IPS-NIHi11 (cell line): Measurements from ENCODE around the gene BEAN1.

ENCODE experiments used
- DNase-seq: peaks from one replicate; pipeline ENCODE4 v3.0.0; 2012; ENCODE audit warnings: mixed read lengths, low spot score

BEAN1 gene

GRCh38 chr16:66419527-66419926 lies 7.6 kb upstream of the BEAN1 start:
- DNase-seq = no peak

GRCh38 chr16:66420396-66420795 lies 6.7 kb upstream of the BEAN1 start:
- DNase-seq = no peak

GRCh38 chr16:66421891-66422290 lies 5.2 kb upstream of the BEAN1 start:
- DNase-seq = no peak

GRCh38 chr16:66422366-66422765 lies 4.7 kb upstream of the BEAN1 start:
- DNase-seq = no peak

- DNase-seq = no peak
These were observed 3.9 kb upstream of the BEAN1 start for GRCh38 chr16:66423177-66423576.

GRCh38 chr16:66425651-66426050 lies 1.4 kb upstream of the BEAN1 start:
- no peak for DNase-seq

GRCh38 chr16:66426112-66427035 lies 721 bp upstream of the BEAN1 start:
- peak; percentile 51 for DNase-seq

GRCh38 chr16:66427871-66428681 lies 981 bp downstream of the BEAN1 start:
- peak; percentile 42 for DNase-seq

GRCh38 chr16:66428682-66429251 lies 1.7 kb downstream of the BEAN1 start:
- DNase-seq = peak; percentile 52

GRCh38 chr16:66429290-66429962 lies 2.3 kb downstream of the BEAN1 start:
- DNase-seq = no peak

GRCh38 chr16:66430214-66430613 lies 3.1 kb downstream of the BEAN1 start:
- no peak for DNase-seq

- DNase-seq = no peak
These were observed 4.7 kb downstream of the BEAN1 start for GRCh38 chr16:66431760-66432159.

GRCh38 chr16:66432429-66432828 lies 5.3 kb downstream of the BEAN1 start:
- no peak for DNase-seq

- DNase-seq = no peak
These were observed 7.7 kb downstream of the BEAN1 start for GRCh38 chr16:66434619-66435430.

GRCh38 chr16:66435896-66436295 lies 8.8 kb downstream of the BEAN1 start:
- DNase-seq = no peak

GRCh38 chr16:66437391-66437945 lies 10.4 kb downstream of the BEAN1 start:
- no peak for DNase-seq

- no peak for DNase-seq
These were observed 11.4 kb downstream of the BEAN1 start for GRCh38 chr16:66438536-66438935.

- DNase-seq = no peak
These were observed 12.1 kb downstream of the BEAN1 start for GRCh38 chr16:66439051-66439730.

- DNase-seq = no peak
These were observed 13.2 kb downstream of the BEAN1 start for GRCh38 chr16:66440271-66440802.

- no peak for DNase-seq
These were observed 13.9 kb downstream of the BEAN1 start for GRCh38 chr16:66440970-66441369.
